GM12891 (cell line): ENCODE results near the gene VWA2.

ENCODE experiments used
- DNase-seq: peaks from one replicate; pipeline ENCODE4 v3.0.0; 2011; ENCODE audit warnings: low spot score; ENCODE audit not compliant: insufficient read length
- FAIRE-seq: peaks from 2 replicates; lab custom pipeline; 2011; peaks lifted over from hg19 to GRCh38; lab: Jason Lieb, UNC
- PAX5 ChIP-seq: IDR thresholded peaks from 2 replicates; pipeline ENCODE4 v1.6.1; 2011; ENCODE audit warnings: low read length, moderate library complexity, mild to moderate bottlenecking; ENCODE audit not compliant: insufficient read depth, severe bottlenecking
- POLR2A ChIP-seq: IDR thresholded peaks from 2 replicates; pipeline ENCODE4 v1.6.1; 2011; ENCODE audit warnings: low read depth, low read length, control low read depth
- POLR2AphosphoS5 ChIP-seq: IDR thresholded peaks from 2 replicates; pipeline ENCODE4 v1.6.1; 2011; ENCODE audit warnings: low read depth, low read length, control low read depth
- POU2F2 ChIP-seq: IDR thresholded peaks from 2 replicates; pipeline ENCODE4 v1.6.1; 2011; ENCODE audit warnings: low read depth, mild to moderate bottlenecking, control low read depth, low read length, moderate library complexity
- SPI1 ChIP-seq: IDR thresholded peaks from 2 replicates; pipeline ENCODE4 v1.6.1; 2011; ENCODE audit warnings: low read depth, low read length, control low read depth
- TAF1 ChIP-seq: IDR thresholded peaks from 2 replicates; pipeline ENCODE4 v1.6.1; 2011; ENCODE audit warnings: low read depth, low read length, control low read depth

VWA2 gene

DNA sequence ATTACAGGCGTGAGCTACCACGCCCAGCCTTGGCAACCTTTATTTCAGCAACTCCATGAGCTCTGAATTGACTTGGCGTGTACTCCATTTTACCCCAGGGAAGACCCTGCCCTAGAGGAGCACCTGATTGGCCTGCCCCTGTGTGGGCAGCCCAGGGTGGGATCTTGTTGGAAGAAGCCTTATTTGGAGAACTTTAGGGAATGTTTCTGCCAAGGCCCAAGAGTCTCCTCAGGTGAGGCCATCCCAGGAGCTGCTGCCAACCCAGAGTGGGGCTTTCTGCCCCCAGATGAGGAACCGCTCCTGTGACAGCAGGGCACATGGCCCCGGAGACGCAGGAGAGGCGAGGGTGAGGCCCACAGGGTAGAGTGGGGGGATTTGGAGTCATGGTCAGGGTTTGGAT is 42.0 kb downstream of the VWA2 start:
- no peak for TF ChIP-seq SPI1
- no peak for TF ChIP-seq POU2F2
- no peak for TF ChIP-seq PAX5
- TF ChIP-seq POLR2AphosphoS5: no peak
- TF ChIP-seq TAF1: no peak
- DNase-seq (no peak), FAIRE-seq (no peak)

- DNase-seq (no peak), FAIRE-seq (no peak)
- TF ChIP-seq PAX5: no peak
Measured at GRCh38 chr10:114281461-114281860, 42.4 kb downstream of the VWA2 start.

DNA sequence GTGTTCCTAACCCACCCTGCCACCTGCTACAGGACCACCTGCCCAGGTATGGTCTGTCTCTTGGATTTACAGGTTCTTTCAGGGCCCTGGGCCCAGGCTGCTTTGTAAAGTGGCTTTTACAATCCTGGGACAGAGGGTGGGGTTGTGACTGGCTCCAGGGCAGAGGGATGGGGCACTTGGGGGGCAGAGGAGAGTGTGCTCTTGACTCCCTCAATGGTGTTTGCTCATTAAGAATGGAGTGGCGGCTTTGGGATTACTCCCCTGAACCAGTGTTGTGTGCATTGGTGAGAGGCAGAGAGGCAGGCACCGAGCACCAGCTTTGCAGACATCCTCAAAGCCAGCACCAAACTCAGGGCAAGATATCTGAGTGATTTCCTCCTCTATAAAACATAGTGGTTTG is 43.5 kb downstream of the VWA2 start:
- no peak for FAIRE-seq

GRCh38 chr10:114283091-114283490 is 44.0 kb downstream of the VWA2 start:
- no peak for FAIRE-seq
- no peak for DNase-seq
- TF ChIP-seq POLR2A: no peak
- TF ChIP-seq TAF1: no peak
- no peak for TF ChIP-seq POU2F2
- TF ChIP-seq PAX5: no peak
- no peak for TF ChIP-seq SPI1
- no peak for TF ChIP-seq POLR2AphosphoS5

More for the DNA sequence above, 43.5 kb downstream of the VWA2 start:
- TF ChIP-seq SPI1 (no peak), TAF1 (no peak), POU2F2 (no peak), POLR2AphosphoS5 (no peak), POLR2A (no peak), PAX5 (no peak)
- no peak for DNase-seq

- DNase-seq: no peak
- no peak for FAIRE-seq
- TF ChIP-seq PAX5: no peak
- TF ChIP-seq SPI1: no peak
- TF ChIP-seq POLR2A: no peak
- TF ChIP-seq POU2F2: no peak
- TF ChIP-seq TAF1: no peak
- TF ChIP-seq POLR2AphosphoS5: no peak
Measured at GRCh38 chr10:114283535-114284234, 44.6 kb downstream of the VWA2 start.

GRCh38 chr10:114284346-114285071 is 45.5 kb downstream of the VWA2 start:
- FAIRE-seq: no peak
- no peak for DNase-seq
- TF ChIP-seq POU2F2: no peak

DNA sequence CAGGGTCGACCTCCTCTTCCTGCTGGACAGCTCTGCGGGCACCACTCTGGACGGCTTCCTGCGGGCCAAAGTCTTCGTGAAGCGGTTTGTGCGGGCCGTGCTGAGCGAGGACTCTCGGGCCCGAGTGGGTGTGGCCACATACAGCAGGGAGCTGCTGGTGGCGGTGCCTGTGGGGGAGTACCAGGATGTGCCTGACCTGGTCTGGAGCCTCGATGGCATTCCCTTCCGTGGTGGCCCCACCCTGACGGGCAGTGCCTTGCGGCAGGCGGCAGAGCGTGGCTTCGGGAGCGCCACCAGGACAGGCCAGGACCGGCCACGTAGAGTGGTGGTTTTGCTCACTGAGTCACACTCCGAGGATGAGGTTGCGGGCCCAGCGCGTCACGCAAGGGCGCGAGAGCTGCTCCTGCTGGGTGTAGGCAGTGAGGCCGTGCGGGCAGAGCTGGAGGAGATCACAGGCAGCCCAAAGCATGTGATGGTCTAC is 46.9 kb downstream of the VWA2 start:
- FAIRE-seq (no peak), DNase-seq (no peak)
- no peak for TF ChIP-seq TAF1
- TF ChIP-seq POU2F2: no peak
- TF ChIP-seq POLR2A: no peak
- TF ChIP-seq PAX5: no peak
- TF ChIP-seq SPI1: no peak
- TF ChIP-seq POLR2AphosphoS5: no peak

GRCh38 chr10:114286921-114287320 is 47.9 kb downstream of the VWA2 start:
- TF ChIP-seq SPI1 (no peak), PAX5 (no peak)
- DNase-seq (no peak), FAIRE-seq (no peak)

DNA sequence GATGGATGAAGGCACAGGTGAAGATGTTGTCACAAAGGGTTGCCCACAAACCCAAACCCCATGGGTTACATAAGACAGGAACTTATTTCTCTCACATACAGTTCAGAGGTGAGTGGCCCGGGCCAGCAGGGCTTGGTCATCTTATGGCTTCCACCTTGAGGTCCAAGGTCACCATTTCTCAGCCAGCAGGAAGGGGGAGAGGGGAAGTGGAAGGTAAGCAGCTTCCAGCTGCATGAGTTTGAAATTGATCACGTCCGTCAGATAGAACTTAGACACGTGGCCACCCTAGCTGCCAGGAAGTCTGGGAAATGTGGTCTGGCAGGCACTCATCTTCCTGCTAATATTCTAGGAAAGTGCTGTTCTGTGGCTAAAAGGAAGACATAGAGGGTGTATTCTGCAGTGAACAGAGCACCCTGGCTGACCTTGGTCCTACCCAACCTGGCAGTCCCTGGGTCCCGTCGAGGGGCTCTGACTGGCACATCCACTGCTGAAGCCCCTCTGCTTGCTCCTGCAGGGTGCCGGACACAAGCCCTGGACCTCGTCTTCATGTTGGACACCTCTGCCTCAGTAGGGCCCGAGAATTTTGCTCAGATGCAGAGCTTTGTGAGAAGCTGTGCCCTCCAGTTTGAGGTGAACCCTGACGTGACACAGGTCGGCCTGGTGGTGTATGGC is 49.5 kb downstream of the VWA2 start:
- DNase-seq (no peak), FAIRE-seq (no peak)
- TF ChIP-seq POLR2AphosphoS5 (no peak), SPI1 (no peak), TAF1 (no peak), PAX5 (no peak), POLR2A (no peak), POU2F2 (no peak)

DNA sequence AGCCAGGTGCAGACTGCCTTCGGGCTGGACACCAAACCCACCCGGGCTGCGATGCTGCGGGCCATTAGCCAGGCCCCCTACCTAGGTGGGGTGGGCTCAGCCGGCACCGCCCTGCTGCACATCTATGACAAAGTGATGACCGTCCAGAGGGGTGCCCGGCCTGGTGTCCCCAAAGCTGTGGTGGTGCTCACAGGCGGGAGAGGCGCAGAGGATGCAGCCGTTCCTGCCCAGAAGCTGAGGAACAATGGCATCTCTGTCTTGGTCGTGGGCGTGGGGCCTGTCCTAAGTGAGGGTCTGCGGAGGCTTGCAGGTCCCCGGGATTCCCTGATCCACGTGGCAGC is 50.0 kb downstream of the VWA2 start:
- FAIRE-seq: no peak
- DNase-seq: no peak
- TF ChIP-seq POLR2A (no peak), PAX5 (no peak), TAF1 (no peak), SPI1 (no peak), POLR2AphosphoS5 (no peak), POU2F2 (no peak)
